H9 (cell line): ENCODE data around the gene AGAP3. TPM values are rescaled to one million over a fixed set of nuclear protein-coding genes. Genes with fewer than 3 reads are reported as not detected.

Source experiments
- DNase-seq: peaks from one replicate; pipeline ENCODE4 v3.0.0-alpha.2; 2017
- H2AFZ ChIP-seq: one replicate; pipeline ENCODE4 v1.6.1; 2013; ENCODE audit warnings: mild to moderate bottlenecking, low read length, control low read depth, moderate library complexity
- H2AK5ac ChIP-seq: 2 replicates; pipeline ENCODE4 v1.6.1; 2013; ENCODE audit warnings: low read length, control low read depth, mixed read lengths; ENCODE audit not compliant: insufficient read length
- H2BK120ac ChIP-seq: one replicate; pipeline ENCODE4 v1.6.1; 2013; ENCODE audit warnings: low read depth, mild to moderate bottlenecking, low read length, control low read depth, inconsistent platforms; ENCODE audit not compliant: poor library complexity, severe bottlenecking
- H2BK12ac ChIP-seq: 2 replicates; pipeline ENCODE4 v1.6.1; 2013; ENCODE audit warnings: low read length, control low read depth, mixed read lengths, low read depth; ENCODE audit not compliant: insufficient read length
- H2BK15ac ChIP-seq: 2 replicates; pipeline ENCODE4 v1.6.1; 2013; ENCODE audit warnings: low read depth, low read length, control low read depth
- H2BK20ac ChIP-seq: one replicate; pipeline ENCODE4 v1.6.1; 2013; ENCODE audit warnings: low read depth, mild to moderate bottlenecking, low read length, control low read depth, inconsistent platforms; ENCODE audit not compliant: poor library complexity, severe bottlenecking
- H2BK5ac ChIP-seq: 2 replicates; pipeline ENCODE4 v1.6.1; 2013; ENCODE audit warnings: low read length, control low read depth, mixed read lengths; ENCODE audit not compliant: insufficient read length
- H3K14ac ChIP-seq: 2 replicates; pipeline ENCODE4 v1.6.1; 2013; ENCODE audit warnings: low read length, control low read depth; ENCODE audit not compliant: insufficient read depth
- H3K18ac ChIP-seq: 2 replicates; pipeline ENCODE4 v1.6.1; 2013; ENCODE audit warnings: low read depth, mild to moderate bottlenecking, mixed read lengths, low read length, control low read depth; ENCODE audit not compliant: insufficient read length
- H3K23ac ChIP-seq: 2 replicates; pipeline ENCODE4 v1.6.1; 2013; ENCODE audit warnings: low read length, control low read depth, mixed read lengths, low read depth; ENCODE audit not compliant: insufficient read length
- H3K23me2 ChIP-seq: 2 replicates; pipeline ENCODE4 v1.6.1; 2013; ENCODE audit warnings: low read depth, mild to moderate bottlenecking, mixed read lengths, low read length, control low read depth; ENCODE audit not compliant: insufficient read length, poor library complexity, severe bottlenecking
- H3K27ac ChIP-seq: 2 replicates; pipeline ENCODE4 v1.5.1; 2013; ENCODE audit warnings: low read length, control low read depth, mixed read lengths, low read depth; ENCODE audit not compliant: insufficient read length
- H3K27me3 ChIP-seq: 2 replicates; pipeline ENCODE4 v1.6.1; 2013; ENCODE audit warnings: low read length, control low read depth, inconsistent platforms; ENCODE audit not compliant: insufficient read depth
- H3K4ac ChIP-seq: 2 replicates; pipeline ENCODE4 v1.6.1; 2013; ENCODE audit warnings: low read depth, mild to moderate bottlenecking, control low read depth, inconsistent platforms, low read length, moderate library complexity
- H3K4me1 ChIP-seq: 2 replicates; pipeline ENCODE4 v1.6.1; 2013; ENCODE audit warnings: low read length, control low read depth, inconsistent platforms; ENCODE audit not compliant: insufficient read depth
- H3K4me2 ChIP-seq: 2 replicates; pipeline ENCODE4 v1.6.1; 2013; ENCODE audit warnings: low read length, control low read depth, mixed read lengths; ENCODE audit not compliant: insufficient read length, insufficient read depth
- H3K56ac ChIP-seq: 2 replicates; pipeline ENCODE4 v1.6.1; 2013; ENCODE audit warnings: low read depth, mild to moderate bottlenecking, mixed read lengths, low read length, control low read depth; ENCODE audit not compliant: insufficient read length
- H3K79me1 ChIP-seq: 2 replicates; pipeline ENCODE4 v1.6.1; 2013; ENCODE audit warnings: low read depth, mild to moderate bottlenecking, moderate library complexity, low read length, control low read depth, inconsistent platforms; ENCODE audit not compliant: insufficient read depth, poor library complexity, severe bottlenecking
- H3K79me2 ChIP-seq: 2 replicates; pipeline ENCODE4 v1.6.1; 2013; ENCODE audit warnings: low read length, control low read depth, inconsistent platforms; ENCODE audit not compliant: insufficient read depth
- H3K9ac ChIP-seq: 2 replicates; pipeline ENCODE4 v1.6.1; 2013; ENCODE audit warnings: low read length, control low read depth, mixed read lengths; ENCODE audit not compliant: insufficient read length; ENCODE audit errors: extremely low read depth
- H3K9me3 ChIP-seq: one replicate; pipeline ENCODE4 v1.6.1; 2013; ENCODE audit warnings: low read depth, low read length, inconsistent platforms; ENCODE audit not compliant: control insufficient read depth
- H3T11ph ChIP-seq: one replicate; pipeline ENCODE4 v1.6.1; 2013; ENCODE audit warnings: mild to moderate bottlenecking, low read length, control low read depth, inconsistent platforms
- H4K20me1 ChIP-seq: one replicate; pipeline ENCODE4 v1.6.1; 2013; ENCODE audit not compliant: control insufficient read depth, insufficient read length, insufficient read depth
- H4K5ac ChIP-seq: 2 replicates; pipeline ENCODE4 v1.6.1; 2013; ENCODE audit warnings: low read depth, mild to moderate bottlenecking, mixed read lengths, low read length, control low read depth; ENCODE audit not compliant: insufficient read length
- H4K8ac ChIP-seq: replicated peaks from 2 replicates; pipeline ENCODE4 v1.6.1; 2013; ENCODE audit warnings: low read length, control low read depth, mixed read lengths, low read depth; ENCODE audit not compliant: insufficient read length
- H4K91ac ChIP-seq: 2 replicates; pipeline ENCODE4 v1.6.1; 2013; ENCODE audit warnings: low read depth, mild to moderate bottlenecking, moderate library complexity, mixed read lengths, low read length, control low read depth; ENCODE audit not compliant: insufficient read length
- H3K27ac Mint-ChIP-seq, 3 experiments: 2 replicates in 2 of 3; 3 replicates in 1 of 3; pipeline ENCODE4 v1.8.0; 2020 to 2021; ENCODE audit warnings: mixed read lengths in 3 of 3, mild to moderate bottlenecking in 1 of 3, moderate library complexity in 1 of 3
- H3K27me3 Mint-ChIP-seq: 2 replicates; pipeline ENCODE4 v1.8.0; 2021; ENCODE audit warnings: low read depth, mild to moderate bottlenecking, moderate library complexity, mixed read lengths
- H3K36me3 Mint-ChIP-seq, 3 experiments: 2 replicates in 2 of 3; 3 replicates in 1 of 3; pipeline ENCODE4 v1.8.0; 2020 to 2021; ENCODE audit warnings: low read depth in 3 of 3, mixed read lengths in 3 of 3; ENCODE audit not compliant: insufficient read depth in 1 of 3
- H3K4me1 Mint-ChIP-seq, 2 experiments: 2 replicates each; pipeline ENCODE4 v1.8.0; 2020; ENCODE audit warnings: mixed read lengths in 2 of 2
- H3K4me3 Mint-ChIP-seq, 2 experiments: 2 replicates in 1 of 2; 3 replicates in 1 of 2; pipeline ENCODE4 v1.8.0; 2020 to 2021; ENCODE audit warnings: mild to moderate bottlenecking in 2 of 2, mixed read lengths in 2 of 2, moderate library complexity in 1 of 2
- H3K9me3 Mint-ChIP-seq, 2 experiments: 2 replicates in 1 of 2; 3 replicates in 1 of 2; pipeline ENCODE4 v1.8.0; 2020; ENCODE audit warnings: mild to moderate bottlenecking in 2 of 2, mixed read lengths in 2 of 2, moderate library complexity in 1 of 2
- CTCF ChIP-seq: fragments of 200-600 bp; sonication (generic); conservative IDR thresholded peaks from 3 replicates; pipeline ENCODE4 v1.8.0; 2021; ENCODE audit warnings: antibody characterized with exemption, mild to moderate bottlenecking
- WGBS: extraction: QIAGEN DNeasy Blood & Tissue Kit; methylation state at CpG from one replicate; pipeline ENCODE4 v1.1.7; 2013; ENCODE audit warnings: missing lambda C conversion rate, low lambda C conversion rate, mixed read lengths; ENCODE audit not compliant: insufficient read length; ENCODE audit errors: extremely low coverage; 5-methylcytosine and 5-hydroxymethylcytosine counted together
- total RNA-seq: library from RNA; stranded (reverse); gene quantifications from 2 replicates; pipeline ENCODE4 v1.2.1, GENCODE V29; 2021

The AGAP3 gene
- total RNA-seq, 1 experiment from 2014 or later = 97.7 TPM

- no CpG with 5 or more reads among the region's 12 CpGs for WGBS
- H3K4me3 Mint-ChIP-seq = peak overlapping the region in 1 of 2 experiments; percentile 25; a peak in 2 of 5 replicates
- H3K79me1 ChIP-seq = no peaks in the 10 kb centered on the region
These were observed 18.1 kb upstream of the AGAP3 start for GRCh38 chr7:151068069-151068773.

More at GRCh38 chr7:151068069-151068773, 18.1 kb upstream of the AGAP3 start:
- Histone ChIP-seq H2BK20ac (no peak overlapping the region), H3K4ac (no peak overlapping the region), H3T11ph (no peak overlapping the region), H3K27me3 (no peaks in the 10 kb centered on the region), H3K9ac (no peak overlapping the region), H4K91ac (no peak overlapping the region), H2BK12ac (no peak overlapping the region), H2BK15ac (no peak overlapping the region), H3K79me2 (no peaks in the 10 kb centered on the region), H3K9me3 (no peaks in the 10 kb centered on the region), H3K18ac (no peak overlapping the region), H3K27ac (peak overlapping the region; percentile 62), H2BK5ac (no peak overlapping the region), H3K14ac (no peak overlapping the region; the same call in 1 of the 2 replicates), H3K56ac (no peak overlapping the region), H2BK120ac (no peak overlapping the region), H4K5ac (no peak overlapping the region), H2AFZ (no peak overlapping the region), H4K20me1 (no peaks in the 10 kb centered on the region), H4K8ac (no peak overlapping the region), H3K23ac (no peak overlapping the region), H3K4me1 (no peaks in the 10 kb centered on the region; the same call in 1 of the 2 replicates), H3K23me2 (no peaks in the 10 kb centered on the region), H3K4me2 (no peak overlapping the region), H2AK5ac (no peak overlapping the region)
- Mint-ChIP-seq H3K4me1 (peaks cover 14 to 16% of the 10 kb centered on the region in 2 experiments), H3K27me3 (no peaks in the 10 kb centered on the region), H3K9me3 (no peaks in the 10 kb centered on the region; a peak in 1 of 5 replicates), H3K27ac (peak overlapping the region; percentile 83 to 90 (median 85); a peak in 5 of 7 replicates), H3K36me3 (peaks cover 42 to 74% (median 66%) of the 10 kb centered on the region in 3 experiments; a peak in 6 of 7 replicates)
- no peak for TF ChIP-seq CTCF
- no peak for DNase-seq
